Measurements from ENCODE around the gene ARMC8. TPM values are rescaled to one million over a fixed set of nuclear protein-coding genes. Genes with fewer than 3 reads are reported as not detected.

ARMC8 gene
- total RNA-seq, 1 donor from 2014 or later: 47.1 TPM

GRCh38 chr3:138314751-138315150 lies 127.7 kb downstream of the ARMC8 start:
- DNase-seq: no peak

DNA sequence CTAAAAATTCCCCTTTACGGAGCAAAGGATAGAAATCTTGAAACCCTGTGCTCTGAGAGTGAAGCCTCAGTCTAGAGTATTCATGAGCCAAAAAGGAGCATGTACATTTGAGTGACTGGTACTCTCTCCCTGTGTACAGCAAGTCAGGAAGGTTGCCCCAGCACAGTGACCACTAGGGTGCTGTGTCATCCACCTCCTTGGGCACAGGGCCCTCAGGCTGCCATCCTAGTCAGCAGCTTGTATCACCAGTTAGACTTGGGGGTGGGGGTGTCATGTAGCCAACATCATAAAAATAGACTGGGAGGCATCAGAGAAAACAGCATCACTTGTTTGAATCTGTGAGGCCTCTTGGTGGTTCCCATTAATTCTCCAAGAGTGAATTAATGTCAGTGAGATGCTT lies 130.6 kb downstream of the ARMC8 start:
- no peak for DNase-seq

DNA sequence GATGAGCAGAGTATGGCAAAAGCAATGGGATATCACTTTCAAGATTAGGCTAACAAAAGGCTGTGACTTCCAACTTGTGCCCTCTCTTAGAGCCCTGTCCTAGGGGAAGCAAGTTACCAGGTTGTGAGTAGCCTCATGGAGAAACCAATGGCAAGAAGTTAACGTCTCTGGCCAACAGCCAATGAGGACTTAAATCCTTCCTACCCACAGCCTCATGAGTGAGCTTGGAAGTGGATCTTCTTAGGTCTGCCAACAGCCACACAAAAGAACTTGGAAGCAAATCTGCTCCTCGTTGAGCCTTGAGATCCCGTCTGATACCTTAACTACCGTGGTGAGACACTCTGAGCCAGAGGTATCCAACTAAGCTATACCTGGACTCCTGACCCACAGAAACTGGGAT lies 136.9 kb downstream of the ARMC8 start:
- DNase-seq: no peak

DNA sequence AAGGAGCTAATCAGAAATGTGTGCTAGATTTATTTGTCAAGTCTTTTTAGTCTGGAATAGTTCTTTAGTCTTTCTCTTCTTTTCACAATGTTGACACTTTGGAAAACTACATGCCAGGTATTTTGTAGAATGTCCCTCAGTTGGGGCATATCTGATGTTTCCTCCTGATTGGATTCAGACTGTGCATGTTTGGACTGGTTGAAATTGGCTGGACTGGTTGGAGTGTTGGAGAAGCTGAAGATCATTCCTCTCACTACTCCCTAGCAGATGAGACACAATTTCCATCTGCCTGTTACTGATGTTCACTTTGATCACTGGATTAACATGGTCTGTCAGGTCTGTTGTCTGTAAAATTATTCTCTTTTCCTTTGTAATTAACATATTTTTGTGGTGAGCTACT lies 138.9 kb downstream of the ARMC8 start:
- no peak for DNase-seq

- DNase-seq: no peak
Measured at GRCh38 chr3:138326866-138327595, 139.9 kb downstream of the ARMC8 start.

DNA sequence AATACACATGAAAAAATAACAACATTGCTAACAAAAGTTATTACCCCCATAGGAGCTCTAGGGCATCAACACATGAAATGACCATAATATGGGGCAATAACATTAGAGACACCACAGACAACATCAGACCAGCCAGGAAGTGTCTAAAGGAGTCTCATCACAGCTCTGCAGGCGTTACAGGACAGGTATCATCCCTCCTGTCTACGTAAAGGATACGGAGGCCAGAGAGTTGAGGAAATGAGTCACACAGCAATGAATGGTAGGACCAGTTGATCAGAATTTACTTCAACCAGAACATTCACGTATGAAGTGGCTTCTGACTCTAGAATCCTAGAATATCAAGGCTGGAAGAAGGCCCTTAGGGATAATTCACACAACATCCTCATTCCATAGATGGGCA lies 140.7 kb downstream of the ARMC8 start:
- no peak for DNase-seq

DNA sequence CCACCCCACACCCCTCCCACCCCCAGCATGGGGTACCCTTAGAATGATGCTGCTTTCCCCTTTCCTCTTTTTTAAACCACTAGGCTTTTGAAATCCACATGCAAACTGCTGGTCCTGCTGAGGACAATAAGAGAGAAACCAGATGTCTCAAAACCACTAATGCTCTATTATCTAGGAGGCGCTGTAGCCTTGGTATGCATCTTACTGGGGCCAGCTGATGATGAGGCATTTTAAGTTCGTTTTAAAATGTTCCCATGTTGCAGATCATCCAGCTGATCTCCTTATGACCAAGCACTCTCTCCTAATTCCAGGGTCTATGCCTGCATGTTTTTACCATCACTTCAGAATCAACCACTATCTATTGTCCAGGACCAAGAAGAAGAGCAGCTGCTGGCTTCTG lies 141.2 kb downstream of the ARMC8 start:
- DNase-seq: no peak

- no peak for DNase-seq
Measured at GRCh38 chr3:138329127-138329983, 142.3 kb downstream of the ARMC8 start, which contains the start of gene NME9. Gene NME9, minus strand, starts transcription at chr3:138329851. Its CDS starts 516 bp downstream, at chr3:138329335.

- DNase-seq: no peak
Measured at GRCh38 chr3:138329984-138330293, 142.8 kb downstream of the ARMC8 start.

DNA sequence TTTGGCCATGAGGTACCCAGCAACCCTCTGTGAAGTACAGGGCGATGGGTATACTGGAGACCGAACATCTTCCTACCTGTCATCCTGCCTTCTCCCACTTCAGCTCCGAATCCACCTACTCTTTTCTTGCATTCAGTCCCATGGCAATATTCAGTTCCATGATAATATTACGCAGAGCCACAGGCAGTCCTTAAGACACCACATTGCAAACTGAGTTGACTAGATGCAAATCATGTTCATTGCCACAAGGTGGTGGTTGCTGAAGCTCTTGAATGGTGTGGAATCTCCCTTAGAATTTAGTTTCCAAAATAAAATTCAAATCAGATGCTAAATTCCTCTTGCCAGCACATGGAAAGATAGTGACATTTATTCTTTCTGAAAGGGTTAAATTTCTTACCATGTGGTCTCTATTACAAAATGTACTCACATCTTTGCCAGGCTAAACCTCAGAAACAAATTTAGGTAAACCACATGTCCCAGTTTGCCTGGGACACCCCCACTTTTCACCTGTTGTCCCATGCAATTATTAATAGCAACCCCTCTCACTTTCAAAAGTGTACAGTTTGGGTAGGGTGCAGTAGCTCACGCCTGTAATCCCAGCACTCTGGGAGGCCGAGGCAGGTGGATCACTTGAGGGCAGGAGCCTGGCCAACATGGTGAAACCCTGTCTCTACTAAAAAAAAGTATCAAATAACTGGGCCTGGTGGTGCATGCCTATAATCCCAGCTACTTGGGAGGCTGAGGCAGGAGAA lies 144.2 kb downstream of the ARMC8 start:
- DNase-seq: no peak

DNA sequence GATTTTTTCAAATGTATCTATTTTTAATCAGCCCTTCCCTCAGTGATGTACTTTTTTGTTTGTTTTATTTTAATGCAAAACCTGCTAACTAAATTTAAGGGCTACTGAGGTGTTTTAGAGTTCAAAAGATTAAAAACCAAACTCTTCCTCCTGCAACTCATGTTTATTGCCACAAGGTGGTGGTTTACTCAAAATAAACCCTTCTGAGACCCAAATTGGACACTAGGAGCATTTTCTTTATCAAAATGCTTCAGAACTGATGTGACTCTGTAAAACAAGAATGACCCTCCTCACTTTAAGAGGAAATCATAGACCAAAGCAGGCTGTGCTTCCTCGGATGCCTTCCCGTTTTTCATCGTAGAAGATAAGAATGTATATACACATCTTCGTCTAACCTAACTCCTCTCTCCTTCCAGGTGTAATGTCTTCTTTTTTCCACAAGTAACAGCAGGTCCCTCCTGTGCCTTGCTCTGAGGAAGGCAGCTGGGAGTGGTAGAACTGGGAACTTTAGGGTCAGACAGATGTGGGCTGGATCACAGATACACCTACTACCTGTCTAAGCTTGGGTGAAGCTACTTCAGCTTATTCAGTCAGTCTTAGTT lies 145.5 kb downstream of the ARMC8 start:
- no peak for DNase-seq

GRCh38 chr3:138334608-138335007 lies 147.5 kb downstream of the ARMC8 start:
- DNase-seq: no peak

DNA sequence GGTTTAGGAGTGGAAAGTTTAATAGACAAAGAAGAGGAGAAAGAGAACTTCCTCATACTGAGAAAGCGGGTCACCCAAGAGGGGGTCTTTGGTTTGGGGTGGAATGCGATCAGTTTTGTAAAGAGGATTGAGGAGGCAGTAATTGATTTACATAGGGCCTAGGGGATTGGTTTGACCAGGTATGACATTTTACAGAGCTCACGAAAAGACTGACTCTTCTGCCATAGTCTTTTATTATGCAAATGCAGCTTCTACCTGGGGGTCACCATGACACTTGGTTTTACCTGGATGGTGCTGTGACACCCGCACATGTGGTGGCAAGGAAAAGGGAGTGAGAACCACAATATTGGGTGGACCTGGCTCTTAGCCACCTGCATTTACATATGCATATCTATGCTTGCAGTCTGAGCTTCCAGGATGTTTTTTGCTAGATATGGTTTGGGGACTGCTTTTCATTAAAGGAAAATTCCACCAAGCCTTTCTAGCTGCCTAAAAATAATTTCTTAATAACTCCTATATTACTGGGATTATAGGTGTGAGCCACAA lies 149.4 kb downstream of the ARMC8 start:
- no peak for DNase-seq

GRCh38 chr3:138338244-138338643 lies 151.1 kb downstream of the ARMC8 start:
- no peak for DNase-seq

DNA sequence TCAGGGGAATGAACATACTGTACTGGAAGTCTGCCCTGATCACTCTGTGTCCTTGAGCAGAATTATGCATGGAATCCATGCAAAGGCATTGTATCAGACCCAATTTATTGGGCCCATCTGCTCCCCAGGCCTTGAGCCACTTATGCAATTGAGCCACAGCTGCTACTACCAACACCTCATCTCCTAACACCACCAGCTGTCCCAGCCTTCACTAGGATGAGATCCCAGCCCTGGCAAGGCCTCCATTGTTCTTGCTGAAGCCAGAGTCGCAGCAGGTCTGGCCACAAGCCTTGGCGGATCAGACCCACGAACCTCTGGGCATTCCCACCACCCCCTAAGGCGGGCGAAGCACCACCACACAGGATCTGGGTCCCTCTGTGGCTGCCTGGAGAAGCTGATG lies 151.7 kb downstream of the ARMC8 start:
- DNase-seq: no peak

DNA sequence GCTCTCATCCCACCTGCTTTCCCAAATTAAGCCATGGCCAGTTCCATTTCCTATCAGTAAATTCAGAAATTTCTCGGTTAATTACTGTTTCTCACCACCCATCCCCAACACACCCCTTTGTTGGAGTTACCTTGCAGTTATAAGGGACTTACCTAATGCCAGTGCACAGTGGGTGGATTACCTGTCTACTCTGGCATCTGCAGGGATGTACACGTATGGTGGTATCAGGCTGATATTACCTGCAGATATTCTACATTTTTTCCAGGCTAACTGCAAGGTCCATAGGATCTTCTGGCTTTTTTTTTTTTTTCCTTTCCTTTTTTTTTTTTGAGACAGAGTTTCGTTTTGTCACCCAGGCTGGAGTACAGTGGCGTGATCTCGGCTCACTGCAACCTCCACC lies 153.4 kb downstream of the ARMC8 start:
- DNase-seq: no peak

DNA sequence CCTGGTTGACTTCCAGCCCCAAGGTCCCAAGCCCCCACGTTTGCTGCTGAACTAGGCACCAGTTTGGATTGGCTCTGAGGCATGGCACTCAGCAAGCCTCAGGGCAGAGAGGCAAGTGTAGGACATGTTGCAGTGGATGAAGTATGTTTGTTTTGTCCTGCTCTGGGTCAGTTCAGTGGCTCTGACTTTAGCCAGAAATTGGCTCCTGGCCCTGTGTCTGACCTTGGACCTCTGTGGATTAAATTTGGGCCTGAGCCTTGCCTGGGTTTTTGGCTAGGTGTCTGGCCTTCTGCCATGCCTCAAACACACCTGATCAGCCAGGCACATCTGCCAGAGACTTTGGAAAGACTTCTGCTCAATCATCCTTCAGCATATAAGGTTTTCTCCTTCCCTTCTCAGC lies 157.7 kb downstream of the ARMC8 start:
- DNase-seq: no peak

Other genes with a start within 250 kb of the ARMC8 start
- gene CLDN18, start 177.1 kb upstream of the ARMC8 start, total RNA-seq: not detected
- 23.9 TPM for gene DZIP1L, start 71.7 kb upstream of the ARMC8 start, total RNA-seq
- gene A4GNT, start 54.9 kb upstream of the ARMC8 start, total RNA-seq: not detected
- gene DBR1, start 12.4 kb upstream of the ARMC8 start, total RNA-seq: 16.3 TPM
- gene NME9, start 142.6 kb downstream of the ARMC8 start, total RNA-seq: not detected
- gene MRAS, start 161.3 kb downstream of the ARMC8 start, total RNA-seq: 22.2 TPM
- gene ESYT3, start 247.3 kb downstream of the ARMC8 start, total RNA-seq: 7.9 TPM

All from skin of body (tissue), 2 donors.